ENCODE data around the gene RABL6.

Gene RABL6

DNA sequence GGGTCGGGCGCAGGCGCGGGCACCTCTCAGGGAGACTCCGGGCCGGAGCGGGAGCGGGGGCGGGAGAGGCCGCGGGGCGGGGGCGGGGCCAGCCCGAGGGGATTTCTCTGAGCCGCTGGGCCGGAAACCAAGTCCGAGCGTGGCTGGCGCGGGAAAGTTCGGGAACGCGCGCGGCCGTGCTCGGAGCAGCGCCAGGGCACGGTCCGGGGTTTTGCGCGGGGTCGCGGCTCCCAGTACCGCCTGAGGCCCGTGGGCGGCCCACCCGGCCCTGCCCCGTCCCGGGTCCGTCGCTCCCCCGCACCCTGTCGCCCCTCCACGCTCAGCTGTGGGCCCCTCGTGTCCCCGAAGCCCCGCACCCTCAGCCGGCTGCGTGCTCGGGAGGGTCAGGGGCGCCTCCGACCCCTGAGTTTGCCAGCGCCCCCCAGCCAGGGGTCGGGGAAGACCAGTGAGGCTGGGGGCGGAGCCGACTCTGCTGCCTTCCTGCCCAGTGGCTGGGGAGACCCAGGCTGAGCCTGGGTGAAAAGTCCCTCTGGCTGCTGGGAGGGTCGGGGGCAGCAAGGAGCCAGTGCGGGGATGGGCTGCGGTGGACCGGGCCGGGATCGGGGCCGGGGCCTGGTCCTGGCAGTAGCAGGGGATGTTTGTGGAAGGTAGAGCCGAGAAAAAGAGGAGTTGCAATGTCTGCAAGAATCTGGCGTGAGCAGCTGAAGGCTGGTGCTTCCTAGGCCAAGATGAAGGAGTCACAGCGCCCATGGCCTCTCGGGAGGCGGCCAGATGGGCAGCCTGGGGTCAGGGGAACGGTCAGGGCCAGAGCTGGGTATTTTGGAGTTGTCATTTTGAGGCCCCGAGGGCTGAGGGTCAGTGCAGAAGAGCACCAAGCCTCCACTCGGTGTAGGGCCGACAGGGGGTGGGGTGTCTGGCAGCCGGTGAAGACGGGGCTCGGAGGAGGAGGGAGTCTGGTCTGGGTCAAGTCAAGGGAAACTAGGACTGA, 79.2 kb downstream of the RABL6 start:
- no peak for DNase-seq

DNA sequence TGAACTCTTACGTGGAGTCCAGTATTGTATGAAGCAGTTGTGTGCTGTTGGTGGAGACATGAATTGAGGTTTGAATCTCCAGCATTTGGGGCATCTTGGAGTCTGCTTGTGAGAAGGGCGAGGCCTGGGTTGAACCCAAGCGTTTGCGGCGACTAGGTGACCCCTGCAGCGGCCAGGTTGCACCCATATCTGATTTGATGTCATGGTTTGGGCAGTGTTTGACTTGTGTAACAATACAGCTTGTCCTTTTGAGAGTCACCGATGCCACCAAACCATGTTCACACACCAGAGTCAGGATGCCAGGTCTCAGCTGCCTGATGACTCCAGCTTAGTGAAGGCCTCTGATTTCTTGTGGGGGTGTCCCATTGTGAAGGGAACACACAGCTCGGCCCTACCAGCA, 80.7 kb downstream of the RABL6 start:
- DNase-seq = no peak

DNA sequence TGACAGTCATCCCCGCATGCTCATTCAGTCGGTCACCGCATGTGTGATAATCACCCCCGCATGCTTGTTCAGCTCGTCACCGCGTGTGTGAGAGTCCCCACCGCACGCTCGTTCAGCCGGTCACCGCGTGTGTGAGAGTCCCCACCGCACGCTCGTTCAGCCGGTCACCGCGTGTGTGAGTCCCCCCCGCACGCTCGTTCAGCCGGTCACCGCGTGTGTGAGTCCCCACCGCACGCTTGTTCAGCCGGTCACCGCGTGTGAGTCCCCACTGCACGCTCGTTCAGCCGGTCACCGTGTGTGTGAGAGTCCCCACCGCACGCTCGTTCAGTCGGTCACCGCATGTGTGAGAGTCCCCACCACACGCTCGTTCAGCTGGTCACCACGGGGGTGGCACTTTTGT, 82.1 kb downstream of the RABL6 start:
- no peak for DNase-seq

DNA sequence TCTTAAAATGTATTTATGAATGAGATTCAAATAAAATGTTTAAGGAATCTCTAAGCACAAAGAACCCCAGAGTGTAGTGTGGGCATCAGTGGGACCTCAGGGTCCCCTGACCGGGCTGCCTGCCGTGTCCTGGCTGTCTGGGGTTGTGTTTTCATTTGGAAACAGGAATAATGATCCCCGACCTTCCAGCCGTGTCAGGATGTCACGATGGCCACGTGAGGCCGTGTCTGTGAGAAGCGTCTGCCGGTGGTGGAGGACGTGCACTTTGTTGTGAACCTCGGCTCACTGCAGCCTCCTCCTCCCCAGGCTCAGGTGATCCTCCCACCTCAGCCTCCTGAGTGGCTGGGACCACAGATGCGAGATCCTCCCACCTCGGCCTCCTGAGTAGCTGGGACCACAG, 82.9 kb downstream of the RABL6 start:
- DNase-seq = no peak
